GM18498 (cell line): Measurements from ENCODE around the gene GOLGA3.
"Not testable (repeated sequence)": the region's sequence is repeated elsewhere in the genome, so short reads cannot be mapped to it uniquely, and the experiment has no call there.

Experiments used
- ATAC-seq: cut with Tn5 transposase; IDR thresholded peaks from one replicate; pipeline ENCODE4 v1.9.1; 2021; ENCODE audit warnings: mild to moderate bottlenecking, moderate library complexity; ENCODE audit not compliant: unreplicated experiment

GOLGA3 gene

DNA sequence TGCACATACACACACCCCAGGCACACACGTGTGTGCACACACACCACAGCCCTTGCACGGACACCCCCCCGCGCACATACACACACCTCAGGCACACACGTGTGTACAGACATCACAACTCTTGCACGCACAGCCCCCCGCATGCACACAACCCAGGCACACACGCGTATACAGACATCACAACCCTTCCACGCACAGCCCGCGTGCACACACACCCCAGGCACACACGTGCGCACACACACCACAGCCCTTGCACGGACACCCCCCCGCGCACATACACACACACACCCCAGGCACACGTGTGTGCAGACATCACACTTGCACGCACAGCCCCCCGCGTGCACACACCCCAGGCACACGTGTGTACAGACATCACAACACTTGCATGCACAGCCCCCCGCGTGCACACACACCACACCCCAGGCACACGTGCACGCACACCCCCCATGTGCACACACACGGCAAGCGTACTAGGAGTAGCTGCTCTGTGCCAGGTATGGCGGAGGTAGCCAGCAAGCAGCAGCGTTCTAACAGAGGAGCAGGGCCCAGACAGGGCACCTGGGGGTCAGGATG is 48.8 kb downstream of the GOLGA3 start:
- ATAC-seq = no peak

DNA sequence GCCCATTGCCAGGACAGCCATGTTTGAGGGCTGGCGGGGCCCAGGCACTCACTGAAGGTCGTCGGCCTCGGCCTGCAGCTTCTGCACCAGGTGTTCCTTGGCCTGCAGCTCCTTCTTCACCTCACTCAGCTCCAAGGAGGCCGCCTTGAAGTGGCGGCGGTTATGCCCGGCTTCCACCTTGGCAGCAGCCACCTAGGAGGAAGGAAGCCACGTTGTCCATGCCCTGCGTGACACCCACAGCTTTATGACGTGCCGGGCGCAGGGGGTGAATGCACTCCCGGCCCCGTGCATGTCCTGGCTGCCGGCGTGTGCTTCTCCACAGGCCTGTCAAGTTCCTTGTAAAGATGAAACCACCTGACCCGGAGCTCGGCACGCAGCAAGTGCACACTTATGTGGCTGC is 51.1 kb downstream of the GOLGA3 start:
- no peak for ATAC-seq

GRCh38 chr12:132776816-132777568 is 51.7 kb downstream of the GOLGA3 start:
- no peak for ATAC-seq

GRCh38 chr12:132776230-132776625 is 52.4 kb downstream of the GOLGA3 start:
- not testable (repeated sequence) for ATAC-seq

- ATAC-seq = no peak
These were observed 53.0 kb downstream of the GOLGA3 start for GRCh38 chr12:132775502-132776229.

DNA sequence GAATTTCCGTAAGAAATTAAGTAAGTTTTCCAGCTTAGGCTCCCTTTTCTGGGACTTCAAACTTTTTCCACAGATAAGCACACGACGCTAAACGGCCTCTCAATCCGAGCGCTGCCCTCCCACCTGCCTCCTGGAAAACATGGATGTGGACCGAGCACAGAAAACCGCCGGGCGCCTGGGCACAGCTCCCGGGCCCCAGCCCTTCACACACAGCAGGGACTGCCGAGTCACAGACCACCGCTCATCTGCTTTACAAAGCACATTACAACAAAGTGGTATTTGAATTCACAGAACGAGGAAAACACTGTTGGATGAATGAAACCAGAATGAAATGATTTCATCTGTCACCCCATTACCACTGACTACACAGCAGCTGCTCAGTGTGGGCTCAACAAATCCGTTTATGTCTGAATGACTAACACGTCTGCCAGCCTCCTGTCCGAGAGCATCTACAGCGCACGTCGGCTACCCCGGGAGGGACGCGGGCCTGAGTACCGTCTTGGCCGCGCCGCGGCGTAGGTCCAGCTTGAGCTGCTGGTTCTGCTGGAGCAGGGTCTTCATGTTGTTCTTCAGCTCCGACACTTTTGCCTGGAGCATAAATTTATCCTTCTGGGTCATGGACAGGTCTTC is 53.9 kb downstream of the GOLGA3 start:
- ATAC-seq = no peak

GRCh38 chr12:132774159-132774558 is 54.5 kb downstream of the GOLGA3 start:
- ATAC-seq = no peak

- no peak for ATAC-seq
These were observed 55.4 kb downstream of the GOLGA3 start for GRCh38 chr12:132773077-132773955.

DNA sequence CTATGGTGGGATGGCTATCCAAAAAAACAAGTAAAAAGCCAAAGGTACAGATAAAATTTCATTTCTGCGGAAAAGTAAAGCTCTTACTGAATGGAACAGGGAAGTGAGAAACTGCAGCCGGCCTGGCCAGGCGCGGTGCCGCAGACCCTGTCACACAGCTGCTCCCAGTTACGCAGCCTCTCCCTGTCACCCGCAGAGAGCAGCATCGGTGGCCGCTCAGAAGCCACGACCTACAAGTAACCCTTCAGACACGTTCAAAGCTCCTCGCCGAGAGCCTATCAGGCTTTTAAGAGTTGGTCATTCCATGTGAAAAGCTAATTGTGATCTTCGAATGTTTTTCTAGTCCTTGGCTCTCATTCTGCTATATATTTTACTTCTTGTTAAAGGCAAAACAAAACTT is 56.1 kb downstream of the GOLGA3 start:
- ATAC-seq = no peak

DNA sequence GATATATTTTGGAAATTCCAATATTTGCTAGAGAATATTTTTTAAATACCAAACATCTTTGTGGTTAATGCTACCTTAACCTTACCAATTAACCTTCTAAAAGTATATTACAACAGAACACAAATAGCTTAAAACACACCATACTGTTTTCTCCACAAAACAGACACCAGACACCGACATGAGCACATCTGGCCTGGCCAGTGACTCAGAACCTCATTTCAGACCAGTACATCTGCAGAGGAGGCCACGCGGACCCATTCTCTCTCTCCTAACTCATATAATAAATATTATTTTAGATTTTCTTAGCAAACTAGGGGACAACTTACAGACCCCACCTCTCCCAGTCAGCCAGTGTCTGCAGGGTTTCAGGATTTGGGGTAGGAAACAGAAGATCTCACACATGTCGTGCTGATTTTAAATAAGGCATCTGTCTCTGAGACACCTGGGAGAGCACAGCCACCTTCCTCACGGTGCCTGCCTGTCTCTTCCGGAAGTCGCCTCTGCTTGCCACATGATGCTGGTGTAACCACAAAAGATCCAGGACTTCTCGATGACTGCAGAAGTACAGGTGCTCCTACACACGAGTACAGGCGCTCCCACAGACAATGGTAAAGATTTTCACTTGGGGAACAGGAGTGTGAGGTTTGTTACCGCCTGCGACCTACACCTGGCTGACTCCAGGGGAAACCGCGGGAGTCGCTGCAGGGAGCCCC is 57.4 kb downstream of the GOLGA3 start:
- no peak for ATAC-seq

DNA sequence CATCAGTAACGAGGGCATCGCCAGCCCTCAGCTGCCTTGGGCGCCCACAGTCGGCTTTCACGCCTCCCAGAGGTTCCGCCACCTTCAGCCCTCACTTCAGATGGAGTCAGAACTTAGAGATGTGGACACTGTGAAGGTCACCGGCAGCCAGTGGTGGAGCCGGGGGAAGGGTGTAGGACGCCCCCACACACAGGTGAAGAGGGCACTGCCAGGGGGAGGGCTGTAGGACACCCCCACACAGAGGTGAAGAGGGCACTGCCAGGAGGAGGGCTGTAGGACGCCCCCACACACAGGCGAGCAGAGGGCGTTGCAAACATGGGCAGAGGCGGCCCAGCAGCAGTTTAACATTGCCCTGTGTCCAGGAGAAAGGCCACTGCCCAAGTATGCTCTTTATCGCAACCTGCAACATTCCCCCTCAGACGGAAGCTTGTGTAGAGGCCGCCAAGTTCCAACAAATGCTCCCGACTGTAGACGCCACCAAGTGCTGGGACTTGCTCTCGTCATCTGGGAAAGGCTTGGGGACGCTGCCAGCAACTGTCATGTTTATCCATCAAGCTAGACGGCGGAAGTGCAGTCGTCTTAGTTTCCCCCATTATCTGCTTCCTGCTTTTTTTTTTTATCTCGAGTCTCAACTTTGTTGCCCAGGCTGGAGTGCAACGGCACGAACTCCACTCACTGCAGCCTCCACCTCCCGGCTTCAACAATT is 62.1 kb downstream of the GOLGA3 start:
- no peak for ATAC-seq

GRCh38 chr12:132765361-132765760 is 63.3 kb downstream of the GOLGA3 start:
- ATAC-seq = no peak

DNA sequence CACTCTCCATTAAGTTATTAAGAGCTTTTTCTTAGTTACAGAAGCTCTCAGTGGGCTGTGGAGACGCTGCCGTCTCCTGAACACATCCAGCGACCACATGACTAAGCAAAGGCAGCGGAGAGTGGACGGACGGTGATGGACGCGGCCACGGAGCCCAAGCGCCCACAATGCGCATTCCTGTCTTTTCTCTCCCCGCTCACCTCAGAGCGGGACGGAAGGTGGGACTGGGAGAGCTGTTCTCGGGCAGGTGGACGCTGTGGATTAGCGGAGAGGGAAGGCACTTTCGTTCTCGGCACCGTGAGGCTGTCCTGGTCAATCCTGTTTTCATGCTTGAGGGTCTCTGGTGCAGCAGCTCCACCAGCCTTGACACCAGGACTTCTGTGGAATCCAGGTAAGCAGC is 64.4 kb downstream of the GOLGA3 start:
- ATAC-seq = no peak

GRCh38 chr12:132761921-132762583 is 66.6 kb downstream of the GOLGA3 start:
- ATAC-seq = peak; percentile 86

DNA sequence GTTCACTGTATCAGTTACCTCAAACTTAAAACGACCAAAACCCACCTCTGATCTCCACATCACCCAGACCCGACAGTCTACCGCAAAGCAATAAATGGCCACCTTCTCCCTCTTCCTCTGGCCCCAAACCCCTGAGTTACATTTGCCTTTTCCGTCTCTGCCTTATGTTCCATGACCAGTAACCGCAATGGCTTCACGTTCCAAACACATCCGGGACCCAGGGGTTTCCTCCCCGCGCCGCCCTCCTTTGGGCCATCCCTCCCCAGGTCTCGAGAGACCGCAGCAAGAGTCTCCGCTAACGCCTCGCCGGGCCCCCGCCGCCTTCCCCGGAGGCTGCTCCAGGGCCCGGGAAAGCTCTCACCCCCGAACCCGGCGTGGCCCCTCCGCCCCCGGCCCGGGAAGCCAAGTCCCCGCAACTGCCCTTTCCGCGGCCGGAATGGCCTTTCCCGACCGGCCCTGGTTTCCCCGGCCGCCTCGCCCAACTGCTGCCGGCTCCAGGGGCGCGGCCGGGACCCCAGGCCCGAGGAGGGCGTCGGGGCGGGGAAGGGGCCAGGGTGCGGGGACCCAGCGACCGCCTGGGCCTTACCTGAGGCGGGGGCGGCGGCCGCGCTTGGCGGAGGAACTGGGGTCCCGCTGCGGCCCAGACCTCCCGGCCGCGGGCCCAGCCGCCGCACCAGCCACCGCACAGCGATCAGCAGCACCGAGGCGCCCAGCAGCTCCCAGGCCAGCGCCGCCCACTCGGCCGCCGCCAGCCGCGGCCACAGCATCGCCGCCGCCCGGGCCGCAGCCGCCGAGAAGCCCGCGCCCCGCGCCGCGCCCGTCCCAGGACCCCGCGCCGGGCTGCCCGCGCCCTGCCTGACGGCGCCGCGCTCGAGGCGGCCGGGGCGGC is 67.4 kb downstream of the GOLGA3 start, which contains the start of gene ANKLE2:
TSS of gene ANKLE2 (minus strand) at position 801 of the 889 bp plus-strand sequence. CDS start at position 767, 34 bp downstream.
- peak; percentile 40 for ATAC-seq

GRCh38 chr12:132759359-132759758 is 69.3 kb downstream of the GOLGA3 start:
- no peak for ATAC-seq

- not testable (repeated sequence) for ATAC-seq
These were observed 69.8 kb downstream of the GOLGA3 start for GRCh38 chr12:132758825-132759224.
